Activated CD4-positive, CD25-positive, alpha-beta regulatory T cell treated with anti-CD3 and anti-CD28 coated beads, Interleukin-2, amount 50 U/mL, for 72 hours (primary cell): Measurements from ENCODE around the gene CYSLTR2.
"Not testable (repeated sequence)": the region's sequence is repeated elsewhere in the genome, so short reads cannot be mapped to it uniquely, and the experiment has no call there.

Experiments
- DNase-seq: peaks from one replicate; pipeline ENCODE4 v3.0.0; 2021

Gene CYSLTR2

GRCh38 chr13:48646791-48647190, 6.9 kb upstream of the CYSLTR2 start:
- DNase-seq, result no peak

- DNase-seq, result no peak
Measured at GRCh38 chr13:48647625-48648024, 6.1 kb upstream of the CYSLTR2 start.

GRCh38 chr13:48648446-48648845, 5.3 kb upstream of the CYSLTR2 start:
- no peak for DNase-seq

- DNase-seq, result no peak
Measured at GRCh38 chr13:48652851-48653471, 768 bp upstream of the CYSLTR2 start.

GRCh38 chr13:48654511-48654910, 782 bp downstream of the CYSLTR2 start:
- no peak for DNase-seq

- no peak for DNase-seq
Measured at GRCh38 chr13:48655291-48655690, 1.6 kb downstream of the CYSLTR2 start.

GRCh38 chr13:48656608-48657007, 2.9 kb downstream of the CYSLTR2 start:
- no peak for DNase-seq

- DNase-seq, result no peak
Measured at GRCh38 chr13:48660361-48661076, 6.8 kb downstream of the CYSLTR2 start.

- no peak for DNase-seq
Measured at GRCh38 chr13:48661107-48661506, 7.4 kb downstream of the CYSLTR2 start.

- no peak for DNase-seq
Measured at GRCh38 chr13:48662226-48662625, 8.5 kb downstream of the CYSLTR2 start.

- DNase-seq, result no peak
Measured at GRCh38 chr13:48667136-48667535, 13.4 kb downstream of the CYSLTR2 start.

GRCh38 chr13:48671421-48671820, 17.7 kb downstream of the CYSLTR2 start:
- DNase-seq, result not testable (repeated sequence)

GRCh38 chr13:48675247-48675646, 21.5 kb downstream of the CYSLTR2 start:
- DNase-seq, result no peak

GRCh38 chr13:48678316-48678715, 24.6 kb downstream of the CYSLTR2 start:
- DNase-seq, result no peak

GRCh38 chr13:48679941-48680680, 26.4 kb downstream of the CYSLTR2 start:
- DNase-seq, result no peak

GRCh38 chr13:48680756-48681392, 27.1 kb downstream of the CYSLTR2 start:
- no peak for DNase-seq

GRCh38 chr13:48681905-48682304, 28.2 kb downstream of the CYSLTR2 start:
- DNase-seq, result no peak

- DNase-seq, result no peak
Measured at GRCh38 chr13:48682436-48682835, 28.7 kb downstream of the CYSLTR2 start.

- no peak for DNase-seq
Measured at GRCh38 chr13:48686636-48687210, 33.0 kb downstream of the CYSLTR2 start.

- DNase-seq, result no peak
Measured at GRCh38 chr13:48687249-48687648, 33.5 kb downstream of the CYSLTR2 start.

GRCh38 chr13:48693998-48694397, 40.3 kb downstream of the CYSLTR2 start:
- no peak for DNase-seq

GRCh38 chr13:48695776-48696175, 42.0 kb downstream of the CYSLTR2 start:
- no peak for DNase-seq

GRCh38 chr13:48696676-48697075, 42.9 kb downstream of the CYSLTR2 start:
- not testable (repeated sequence) for DNase-seq
